Urinary bladder (tissue), 4 donors: ENCODE results near the gene PHF19. TPM values are rescaled to one million over a fixed set of nuclear protein-coding genes. Genes with fewer than 3 reads are reported as not detected.

Experiments
- DNase-seq: peaks from one replicate; pipeline ENCODE4 v3.0.0-alpha.2; 2015; ENCODE audit errors: extremely low spot score
- H3K27ac ChIP-seq: one replicate; pipeline ENCODE4 v1.5.1; 2013; ENCODE audit warnings: low read depth, mild to moderate bottlenecking, moderate library complexity
- H3K36me3 ChIP-seq: one replicate; pipeline ENCODE4 v1.6.1; 2013; ENCODE audit warnings: mild to moderate bottlenecking, moderate library complexity; ENCODE audit not compliant: insufficient read depth
- H3K4me1 ChIP-seq: one replicate; pipeline ENCODE4 v1.6.1; 2013; ENCODE audit warnings: mild to moderate bottlenecking, moderate library complexity; ENCODE audit not compliant: insufficient read depth
- H3K4me3 ChIP-seq: one replicate; pipeline ENCODE4 v1.5.1; 2013; ENCODE audit warnings: low read depth, low read length
- WGBS: extraction: QIAGEN DNeasy Blood & Tissue Kit; methylation state at CpG from one replicate; pipeline ENCODE4 v1.1.7; 2013; 5-methylcytosine and 5-hydroxymethylcytosine counted together
- polyA plus RNA-seq: library from polyadenylated mRNA; stranded (reverse); fragments of 200-250 nt; gene quantifications from one replicate; pipeline ENCODE4 v1.2.3, GENCODE V29; 2013
- total RNA-seq: library from RNA; depleted of rRNA; stranded (reverse); fragments of >200 nt; gene quantifications from one replicate; pipeline ENCODE4 v1.2.3, GENCODE V29; 2014
- donor health status: healthy with polysubstance abuse.
- donor health status: healthy.

The PHF19 gene
- total and polyA plus RNA-seq, 2 donors: 36.6 to 44.6 TPM

- peaks cover 11% of the 10 kb centered on the region for H3K36me3 ChIP-seq
- DNase-seq: no peak
Measured at GRCh38 chr9:120832807-120833206, 44.2 kb downstream of the PHF19 start.

GRCh38 chr9:120830865-120831264, 46.1 kb downstream of the PHF19 start:
- peaks cover 11% of the 10 kb centered on the region for H3K36me3 ChIP-seq
- DNase-seq: no peak
- 95% methylated on average over 3 of the region's 3 CpGs for WGBS
- H3K4me3 ChIP-seq: no peak overlapping the region
- no peak overlapping the region for H3K27ac ChIP-seq
- H3K4me1 ChIP-seq: no peaks in the 10 kb centered on the region

More at GRCh38 chr9:120832807-120833206, 44.2 kb downstream of the PHF19 start:
- H3K4me3 ChIP-seq: no peak overlapping the region
- no peaks in the 10 kb centered on the region for H3K4me1 ChIP-seq
- H3K27ac ChIP-seq: no peak overlapping the region

GRCh38 chr9:120830151-120830550, 46.8 kb downstream of the PHF19 start:
- no peak for DNase-seq
- Histone ChIP-seq H3K4me1 (no peaks in the 10 kb centered on the region), H3K4me3 (no peak overlapping the region), H3K27ac (no peak overlapping the region), H3K36me3 (peaks cover 11% of the 10 kb centered on the region)
- 91% methylated on average over 3 of the region's 3 CpGs for WGBS

GRCh38 chr9:120829650-120830049, 47.3 kb downstream of the PHF19 start:
- WGBS: 99% methylated on average over 1 of the region's 1 CpG
- no peak overlapping the region for H3K27ac ChIP-seq
- no peaks in the 10 kb centered on the region for H3K4me1 ChIP-seq
- DNase-seq: no peak
- no peak overlapping the region for H3K4me3 ChIP-seq
- H3K36me3 ChIP-seq: peaks cover 11% of the 10 kb centered on the region

GRCh38 chr9:120820095-120820494, 56.9 kb downstream of the PHF19 start:
- WGBS: 88% methylated on average over 4 of the region's 4 CpGs
- Histone ChIP-seq H3K36me3 (peaks cover 9% of the 10 kb centered on the region), H3K4me3 (no peak overlapping the region), H3K27ac (no peak overlapping the region), H3K4me1 (no peaks in the 10 kb centered on the region)
- no peak for DNase-seq

GRCh38 chr9:120818595-120818994, 58.4 kb downstream of the PHF19 start:
- H3K4me1 ChIP-seq: no peaks in the 10 kb centered on the region
- H3K36me3 ChIP-seq: peaks cover 7% of the 10 kb centered on the region
- 84% methylated on average over 1 of the region's 1 CpG for WGBS
- DNase-seq: no peak
- H3K4me3 ChIP-seq: no peak overlapping the region
- H3K27ac ChIP-seq: no peak overlapping the region

- peaks cover 2% of the 10 kb centered on the region for H3K36me3 ChIP-seq
- H3K27ac ChIP-seq: no peak overlapping the region
- WGBS: 91% methylated on average over 4 of the region's 4 CpGs
Measured at GRCh38 chr9:120815075-120815474, 61.9 kb downstream of the PHF19 start.

GRCh38 chr9:120808931-120809330, 68.1 kb downstream of the PHF19 start:
- H3K4me3 ChIP-seq: no peak overlapping the region
- no peak overlapping the region for H3K27ac ChIP-seq
- H3K36me3 ChIP-seq: no peaks in the 10 kb centered on the region
- DNase-seq: no peak
- no peaks in the 10 kb centered on the region for H3K4me1 ChIP-seq

More at GRCh38 chr9:120815075-120815474, 61.9 kb downstream of the PHF19 start:
- Histone ChIP-seq H3K4me3 (no peak overlapping the region), H3K4me1 (no peaks in the 10 kb centered on the region)
- no peak for DNase-seq

- no peak overlapping the region for H3K27ac ChIP-seq
- H3K36me3 ChIP-seq: no peaks in the 10 kb centered on the region
- DNase-seq: no peak
- H3K4me3 ChIP-seq: no peak overlapping the region
- H3K4me1 ChIP-seq: no peaks in the 10 kb centered on the region
Measured at GRCh38 chr9:120807607-120808379, 69.2 kb downstream of the PHF19 start.

Other genes starting within 250 kb of the PHF19 start
- 18.3 TPM for gene MEGF9, start 162.7 kb downstream of the PHF19 start, total RNA-seq
- gene MEGF9, start 162.7 kb downstream of the PHF19 start, polyA plus RNA-seq: 9.7 TPM
- 48.5 TPM for gene FBXW2, start 83.8 kb downstream of the PHF19 start, total RNA-seq
- gene FBXW2, start 83.8 kb downstream of the PHF19 start, polyA plus RNA-seq: 29.3 TPM
- 38.0 TPM for gene PSMD5, start 34.3 kb downstream of the PHF19 start, total RNA-seq
- gene PSMD5, start 34.3 kb downstream of the PHF19 start, polyA plus RNA-seq: 27.6 TPM
- 4.5 TPM for gene TRAF1, start 49.6 kb upstream of the PHF19 start, total RNA-seq
- gene TRAF1, start 49.6 kb upstream of the PHF19 start, polyA plus RNA-seq: 5.3 TPM
- gene C5, start 173.1 kb upstream of the PHF19 start, total RNA-seq: 18.1 TPM
- 3.2 TPM for gene C5, start 173.1 kb upstream of the PHF19 start, polyA plus RNA-seq
- 37.8 TPM for gene CNTRL, start 197.8 kb upstream of the PHF19 start, total RNA-seq
- 8.7 TPM for gene CNTRL, start 197.8 kb upstream of the PHF19 start, polyA plus RNA-seq